Gastroesophageal sphincter (tissue), 3 donors: ENCODE data around the gene HDAC4.

Source experiments
- CTCF ChIP-seq, 4 experiments: fragments of 200-600 bp in 2 of 4; fragments of 450-650 bp in 2 of 4; sonication (generic) in 1 of 4; IDR thresholded peaks; one replicate each; pipeline ENCODE4 v1.5.1; 2017 to 2019; ENCODE audit warnings: antibody characterized with exemption in 4 of 4, mild to moderate bottlenecking in 2 of 4, moderate library complexity in 2 of 4
- EP300 ChIP-seq: sonication (generic); formaldehyde crosslinking; IDR thresholded peaks from one replicate; pipeline ENCODE4 v1.6.1; 2017; ENCODE audit warnings: antibody characterized with exemption, mild to moderate bottlenecking
- POLR2A ChIP-seq, 2 donors: fragments of 450-650 bp; IDR thresholded peaks; one replicate each; pipeline ENCODE4 v1.6.1; 2017; ENCODE audit warnings: antibody characterized with exemption in 2 of 2, mild to moderate bottlenecking in 2 of 2, moderate library complexity in 1 of 2
- POLR2AphosphoS5 ChIP-seq: sonication (generic); formaldehyde crosslinking; IDR thresholded peaks from one replicate; pipeline ENCODE4 v1.6.1; 2017; ENCODE audit warnings: antibody characterized with exemption

DNA sequence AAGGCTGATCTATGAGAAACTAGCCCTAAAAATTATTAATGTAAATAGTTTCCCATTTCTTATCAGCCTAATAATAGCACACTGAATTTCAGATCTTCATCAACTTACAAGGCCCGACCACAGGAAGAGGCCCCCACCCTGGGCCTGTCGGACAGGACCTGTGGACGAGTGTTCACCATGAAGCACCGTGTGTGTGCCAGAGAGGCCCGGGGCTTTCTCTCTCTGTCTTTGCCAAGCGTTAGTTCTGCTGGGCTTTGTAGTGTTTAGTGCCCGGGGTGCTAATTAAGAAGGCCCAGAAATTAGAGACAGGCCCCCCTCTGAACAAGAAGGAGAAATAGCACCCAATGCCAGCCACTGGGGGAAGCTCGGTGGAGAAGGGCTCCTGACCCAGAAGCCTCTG is 287.2 kb downstream of the HDAC4 start:
- TF ChIP-seq POLR2AphosphoS5 (no peak), POLR2A (IDR thresholded peaks at IDR 0.05) (no peak), CTCF (IDR thresholded peaks at IDR 0.05) (no peak), EP300 (no peak)
